Measurements from ENCODE around the gene NEK10.
A peak's percentile ranks its signal among the peaks of the same experiment; 100 is the strongest.

The NEK10 gene

GRCh38 chr3:27160146-27160545 lies 209.0 kb downstream of the NEK10 start:
- DNase-seq, result no peak

DNA sequence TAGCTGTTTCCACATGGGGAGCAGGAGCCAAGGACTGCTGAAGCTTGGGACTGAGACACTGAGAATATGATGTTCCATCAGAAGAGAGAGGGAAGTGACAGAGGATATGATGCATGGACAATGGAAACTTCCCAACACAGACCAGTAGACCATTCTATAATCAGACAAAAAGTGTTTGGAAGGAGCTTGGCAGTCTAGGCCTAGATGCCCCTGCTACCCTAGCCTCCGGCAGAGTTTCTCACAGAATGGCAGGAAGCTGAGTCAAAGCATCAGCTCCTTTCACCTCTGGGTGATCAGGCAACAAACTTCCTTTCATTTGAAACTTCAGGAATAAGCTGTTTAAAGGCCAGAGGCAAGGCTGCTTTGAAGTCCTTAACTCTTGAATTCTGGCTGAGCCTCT lies 222.0 kb downstream of the NEK10 start:
- DNase-seq, result no peak

- DNase-seq, result no peak
Measured at GRCh38 chr3:27146786-27147185, 222.4 kb downstream of the NEK10 start.

DNA sequence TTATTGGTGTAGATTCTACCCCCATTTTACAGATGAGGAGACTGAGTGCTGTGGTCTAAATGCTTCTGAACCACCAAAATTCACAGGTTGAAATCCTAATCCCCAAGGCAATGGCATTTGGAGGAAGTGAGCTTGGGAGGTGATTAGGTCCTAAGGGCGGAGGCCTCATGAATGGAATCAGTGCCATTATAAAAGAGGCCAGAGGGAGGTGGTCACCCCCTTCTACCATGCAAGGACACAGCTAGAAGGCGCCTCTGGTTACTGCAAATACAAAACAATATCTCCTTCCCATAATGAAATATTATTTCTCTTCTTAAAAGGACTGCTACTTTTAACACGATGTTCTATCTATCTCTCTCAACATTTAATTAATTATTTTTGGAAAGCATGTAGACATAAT lies 223.5 kb downstream of the NEK10 start:
- DNase-seq, result no peak

DNA sequence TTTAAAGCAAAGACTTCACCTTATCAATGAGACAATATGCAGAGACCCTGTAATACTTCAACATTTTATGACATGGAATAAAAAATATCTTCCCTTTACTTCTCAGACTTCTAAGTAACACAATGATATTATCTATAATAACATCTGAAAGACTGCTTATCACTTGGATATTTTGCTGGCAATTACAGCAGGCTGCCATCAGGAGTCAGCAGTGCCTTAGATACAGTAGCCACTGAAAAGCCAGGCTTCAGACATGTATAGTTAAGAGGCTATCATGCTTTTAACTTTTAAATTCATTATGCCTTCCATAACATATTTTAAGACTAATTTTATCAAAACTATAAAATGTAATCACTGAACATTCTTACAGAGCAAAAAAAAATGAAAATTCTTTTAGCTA lies 227.5 kb downstream of the NEK10 start:
- no peak for DNase-seq

DNA sequence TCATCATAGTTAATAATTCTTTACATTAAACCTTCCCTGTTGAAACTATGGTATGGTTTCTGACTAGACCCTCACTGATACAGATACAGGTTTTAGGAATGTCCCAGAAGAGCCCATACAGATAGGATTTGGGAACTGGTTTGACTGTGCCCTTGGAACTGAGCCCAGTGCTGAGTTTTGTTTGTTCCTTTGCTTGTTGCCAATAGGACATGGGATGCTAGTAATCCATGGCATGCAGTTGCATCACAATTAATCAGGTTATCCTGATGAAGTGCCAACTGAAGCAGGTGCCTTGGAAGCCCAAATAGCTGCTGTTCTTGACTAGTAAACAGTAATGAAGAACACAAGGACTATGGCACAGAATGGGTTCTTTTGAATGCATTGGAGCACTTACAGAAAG lies 230.6 kb downstream of the NEK10 start:
- no peak for DNase-seq

DNA sequence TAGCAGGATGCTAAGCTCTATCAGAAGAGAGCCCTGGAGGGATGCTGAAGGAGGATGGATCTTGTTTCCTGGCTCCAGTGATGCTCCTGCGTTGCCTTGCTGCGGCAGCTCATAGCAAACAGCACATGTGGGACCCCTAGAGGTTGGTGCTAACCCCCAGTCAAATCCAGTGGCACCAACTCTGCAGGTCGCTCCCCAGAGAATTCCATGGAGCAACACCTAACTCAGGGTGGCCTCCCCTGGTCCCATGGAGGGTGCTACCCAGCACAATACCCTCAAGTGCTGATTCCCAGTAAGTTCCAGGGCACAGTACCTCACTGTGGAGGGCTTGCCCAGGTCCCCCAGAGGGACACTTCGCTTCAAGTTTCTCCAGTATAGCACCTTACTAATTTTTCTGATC lies 231.2 kb downstream of the NEK10 start:
- DNase-seq, result no peak

GRCh38 chr3:27134171-27134796 lies 234.9 kb downstream of the NEK10 start:
- DNase-seq, result peak; percentile 51

DNA sequence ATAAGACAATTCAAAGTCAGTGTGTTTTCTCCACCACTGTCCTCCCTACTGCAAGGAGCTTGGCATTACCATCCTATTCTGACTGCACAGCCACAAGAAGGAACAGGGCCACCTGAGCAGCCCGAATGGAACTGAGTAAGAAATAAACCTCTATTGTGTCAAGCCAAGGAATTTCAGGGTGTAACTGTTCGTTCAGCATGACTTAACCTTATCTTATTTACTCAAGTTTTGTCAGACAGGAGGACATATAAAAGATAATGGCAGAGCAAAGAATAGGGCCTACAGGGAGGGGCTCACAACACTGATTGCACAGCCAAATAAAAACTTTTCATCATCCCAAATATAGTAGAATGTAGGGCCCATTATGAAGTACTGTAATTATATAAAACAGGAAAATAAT lies 236.1 kb downstream of the NEK10 start:
- no peak for DNase-seq

DNA sequence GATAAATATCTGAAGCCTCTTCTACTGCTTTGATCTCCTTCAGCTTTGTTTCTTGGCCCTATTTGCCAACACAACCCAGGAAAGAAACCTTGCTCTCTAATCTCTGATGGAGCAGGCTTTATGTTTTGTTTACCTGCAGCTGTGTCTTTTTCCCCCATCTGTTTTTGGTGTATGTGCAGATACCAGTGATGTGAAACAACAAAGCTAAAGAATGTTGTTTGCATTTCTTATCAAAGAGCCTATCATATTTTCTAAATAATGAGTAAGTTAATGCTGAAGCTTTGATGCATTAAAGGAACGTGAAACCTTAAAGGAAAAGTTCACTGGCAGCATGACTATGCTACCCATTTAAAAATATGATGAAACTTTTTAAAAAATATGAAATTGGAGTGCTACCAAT lies 238.4 kb downstream of the NEK10 start:
- DNase-seq, result no peak

GRCh38 chr3:27127879-27128278 lies 241.3 kb downstream of the NEK10 start:
- DNase-seq, result no peak

DNA sequence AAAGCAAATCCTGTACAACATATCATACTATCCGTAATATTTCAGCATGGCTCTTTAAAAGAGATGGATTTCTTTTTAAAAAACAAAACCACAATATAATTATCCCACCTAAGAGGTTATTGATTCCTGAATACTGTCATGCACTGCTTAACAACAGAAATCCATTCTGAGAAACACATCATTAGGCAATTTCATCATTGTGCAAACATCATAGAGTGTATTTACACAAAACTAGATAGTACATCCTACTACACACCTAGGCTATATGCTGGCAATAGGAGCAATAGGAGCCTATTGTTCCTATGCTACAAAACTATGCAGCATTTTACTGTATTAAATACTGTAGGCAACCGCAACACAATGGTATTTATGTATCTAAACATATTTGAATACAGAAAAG lies 242.0 kb downstream of the NEK10 start:
- DNase-seq, result no peak

DNA sequence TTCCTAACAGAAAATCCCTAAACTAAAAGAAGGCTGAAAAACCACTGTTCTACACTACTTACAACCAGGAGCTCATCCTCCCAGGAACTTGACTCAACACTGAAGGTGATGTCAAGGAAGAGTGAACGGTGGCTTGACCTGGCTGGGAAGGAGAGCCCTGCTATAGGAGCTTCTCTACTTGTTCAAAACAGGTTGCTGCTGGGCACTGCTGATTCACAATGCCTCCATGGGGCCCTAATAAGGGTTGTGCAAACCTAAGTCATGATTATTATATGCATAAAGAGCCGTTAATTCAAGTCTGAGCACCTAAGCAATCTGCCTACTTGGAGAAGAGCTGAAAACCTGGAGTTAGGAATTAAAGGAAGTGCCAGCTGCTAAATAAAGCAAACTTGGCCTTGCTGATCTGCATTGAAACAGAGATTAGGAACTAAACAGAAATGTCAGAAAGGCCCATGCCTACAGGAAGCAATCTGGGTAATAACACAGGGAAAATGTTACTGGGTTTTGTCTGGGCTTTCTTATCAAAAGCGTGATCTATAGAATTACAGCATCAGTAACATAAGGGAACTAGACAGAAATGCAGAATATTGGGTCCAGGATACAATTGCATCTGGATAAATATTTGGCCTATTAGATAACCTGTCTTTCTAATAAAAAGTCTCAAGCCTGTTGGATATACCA lies 243.2 kb downstream of the NEK10 start:
- no peak for DNase-seq

DNA sequence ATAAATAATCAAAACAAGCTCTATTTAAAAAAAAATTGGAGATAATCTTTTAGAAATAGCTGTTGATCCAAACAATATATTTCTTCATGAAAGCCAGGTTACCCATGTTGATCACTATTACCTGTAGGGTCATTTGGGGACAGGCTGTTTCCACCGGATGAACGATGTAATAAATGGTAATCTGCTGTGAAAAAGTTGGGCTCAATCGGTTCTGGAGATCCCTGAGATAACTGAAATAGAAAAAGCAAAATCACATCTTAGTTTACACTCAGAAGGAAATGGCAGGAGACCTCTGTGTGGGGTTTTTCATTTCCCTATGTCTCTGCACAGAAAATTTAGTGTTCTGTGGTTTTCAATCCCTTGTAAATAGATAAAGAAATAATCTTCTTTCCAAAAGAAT lies 249.5 kb downstream of the NEK10 start:
- DNase-seq, result no peak

GRCh38 chr3:27115352-27115751 lies 253.8 kb downstream of the NEK10 start:
- DNase-seq, result no peak

DNA sequence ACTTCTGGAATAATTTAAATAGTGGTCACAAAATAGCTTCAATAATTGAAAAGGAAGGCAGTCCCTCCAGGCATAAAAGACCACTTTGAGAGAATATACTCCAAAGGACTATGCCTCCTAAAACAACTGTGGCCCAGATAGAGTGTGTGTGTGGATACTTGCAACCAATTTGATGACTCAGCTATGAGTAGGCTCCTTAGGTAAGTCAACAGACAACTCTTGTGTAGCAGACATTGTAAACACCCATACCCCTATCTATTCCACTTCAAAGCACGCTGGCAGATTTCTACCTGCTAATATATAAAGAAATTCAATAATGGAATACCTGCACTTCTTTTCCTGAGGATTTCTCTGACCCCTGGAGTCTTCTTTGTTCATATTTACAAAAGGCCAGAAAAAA lies 254.5 kb downstream of the NEK10 start:
- no peak for DNase-seq

GRCh38 chr3:27114129-27114528 lies 255.1 kb downstream of the NEK10 start:
- no peak for DNase-seq

DNA sequence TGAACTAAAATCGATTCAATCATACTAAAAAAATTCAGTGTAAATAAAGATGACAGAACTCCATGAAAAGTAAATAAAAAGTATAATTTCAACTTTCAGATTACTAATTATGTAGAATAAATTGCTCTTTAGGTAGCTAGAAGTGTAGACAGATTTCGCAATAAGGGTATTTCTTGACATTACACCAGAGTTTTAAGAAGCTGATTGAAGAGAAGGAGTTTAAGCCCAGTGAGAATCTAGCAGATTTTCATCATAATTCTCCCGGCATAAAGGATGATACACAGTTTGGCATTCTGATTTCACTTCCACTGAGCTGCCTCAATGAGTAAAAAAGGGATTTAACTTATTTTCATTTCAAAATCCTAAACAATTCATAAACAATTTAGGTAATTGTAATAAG lies 259.2 kb downstream of the NEK10 start:
- DNase-seq, result no peak

GRCh38 chr3:27108322-27108721 lies 260.9 kb downstream of the NEK10 start:
- DNase-seq, result no peak

GRCh38 chr3:27105904-27106303 lies 263.3 kb downstream of the NEK10 start:
- no peak for DNase-seq

DNA sequence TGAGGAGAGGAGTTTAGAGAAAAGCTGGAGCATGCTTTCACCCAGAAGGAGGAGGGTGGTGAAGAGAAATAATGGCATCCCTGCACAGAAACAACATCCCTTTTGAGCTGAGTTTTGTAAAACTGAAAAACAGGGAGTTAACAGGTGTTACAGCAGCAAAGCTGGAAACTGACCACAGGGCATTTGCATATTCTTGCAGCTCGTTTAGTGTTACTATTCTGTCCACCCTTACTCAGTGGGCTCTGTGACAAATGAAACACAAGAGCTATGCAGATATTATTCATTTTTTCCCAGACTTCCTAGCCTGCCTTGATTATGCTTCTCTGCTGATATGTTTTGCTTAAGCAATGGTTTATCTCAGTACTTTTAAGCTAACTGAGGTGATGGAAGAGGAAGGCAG lies 272.0 kb downstream of the NEK10 start:
- DNase-seq, result no peak

DNA sequence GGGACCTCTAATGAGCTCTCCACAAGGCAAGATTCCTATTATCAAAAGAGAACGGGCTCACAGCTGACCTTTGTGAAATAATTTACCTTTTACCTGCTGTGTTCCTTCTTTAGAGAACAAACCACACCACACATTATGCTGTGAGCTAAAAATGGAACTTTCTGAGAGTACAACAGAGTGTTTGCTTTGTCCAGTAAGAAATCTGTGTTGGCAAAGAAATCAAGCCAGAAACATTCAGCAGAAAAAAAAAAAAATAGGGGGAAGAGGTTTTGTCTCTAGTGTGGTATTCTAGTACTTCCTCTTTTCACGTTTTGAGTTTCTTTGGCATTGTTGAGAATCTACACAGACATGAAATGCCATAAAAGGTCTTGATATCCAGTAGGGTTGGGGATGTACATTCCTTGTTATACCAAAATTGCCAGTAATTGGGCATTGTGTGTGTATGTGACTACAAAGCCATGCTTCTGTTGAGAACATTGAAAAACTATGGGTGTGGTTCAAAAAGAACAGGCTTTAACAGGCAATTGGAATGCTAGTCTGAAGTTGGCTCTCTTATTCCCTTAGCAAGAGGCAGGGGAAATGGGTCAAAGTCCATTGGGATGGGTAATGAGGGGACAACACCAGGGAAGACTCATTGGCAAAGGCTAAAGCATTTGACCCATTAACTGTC lies 273.5 kb downstream of the NEK10 start:
- DNase-seq, result no peak

DNA sequence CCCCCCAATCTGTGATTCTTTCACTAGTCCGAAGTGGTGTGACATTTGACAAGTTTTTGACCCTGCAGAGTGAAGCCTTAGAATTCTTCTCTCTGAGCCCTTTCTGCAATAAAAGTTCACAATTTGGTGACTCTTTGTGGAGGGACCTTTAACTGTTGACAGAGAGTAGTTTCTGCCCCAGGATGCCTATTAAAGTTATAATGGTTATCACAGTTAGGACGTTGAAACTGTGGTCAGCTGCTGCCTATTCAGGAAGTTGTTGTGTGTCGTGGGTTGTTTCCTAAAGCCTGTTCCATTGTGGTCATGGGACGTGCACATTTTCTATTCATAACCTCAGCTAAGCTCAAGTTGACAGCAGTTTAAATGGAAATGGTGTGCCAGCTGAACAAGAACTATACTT lies 274.5 kb downstream of the NEK10 start:
- DNase-seq, result no peak

DNA sequence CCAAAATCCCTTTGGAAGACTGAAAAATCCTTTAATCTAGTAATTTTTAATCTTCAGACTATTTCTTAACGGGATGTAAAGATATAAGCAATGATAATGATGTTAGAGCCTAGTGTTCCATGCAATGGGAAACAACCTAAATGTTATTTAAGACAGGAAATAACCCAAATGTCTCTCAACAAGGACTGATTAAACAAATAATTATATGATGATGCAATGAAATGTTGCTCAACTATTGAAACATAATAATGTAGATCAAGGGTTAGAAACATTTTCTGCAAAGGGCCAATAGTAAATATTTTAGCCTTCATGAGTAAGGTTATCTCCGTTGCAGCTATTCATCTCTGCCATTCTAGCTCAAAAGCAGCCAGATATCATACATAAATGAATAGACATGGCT lies 275.4 kb downstream of the NEK10 start:
- no peak for DNase-seq
